HepG2 (cell line): Measurements from ENCODE around the gene SYT11. TPM values are rescaled to one million over a fixed set of nuclear protein-coding genes. Genes with fewer than 3 reads are reported as not detected.

Experiments
- ARNT ChIP-seq: fragments of 450-650 bp; IDR thresholded peaks from 2 replicates; pipeline ENCODE4 v1.6.1; 2017
- ELF3 ChIP-seq: IDR thresholded peaks from 2 replicates; pipeline ENCODE4 v1.6.1; 2016; ENCODE audit warnings: missing genetic modification reagents, missing compliant biosample characterization
- ETS1 ChIP-seq: sonication (generic); formaldehyde crosslinking; IDR thresholded peaks from 2 replicates; pipeline ENCODE4 v1.4.0; 2020; ENCODE audit warnings: missing genetic modification reagents
- FOXK2 ChIP-seq: fragments of 450-650 bp; IDR thresholded peaks from 2 replicates; pipeline ENCODE4 v1.6.1; 2016
- HNRNPUL1 ChIP-seq: fragments of 200-400 bp; formaldehyde crosslinking; IDR thresholded peaks from 2 replicates; pipeline ENCODE4 v1.6.1; 2017; ENCODE audit warnings: low read depth, mild to moderate bottlenecking, low read length, moderate library complexity
- KDM4B ChIP-seq: sonication (generic); formaldehyde crosslinking; IDR thresholded peaks from 2 replicates; pipeline ENCODE4 v1.4.0; 2020; ENCODE audit warnings: missing genetic modification reagents
- MZF1 ChIP-seq: sonication (generic); formaldehyde crosslinking; IDR thresholded peaks from 2 replicates; pipeline ENCODE4 v1.8.1; 2023; ENCODE audit warnings: mild to moderate bottlenecking, missing genetic modification reagents, borderline replicate concordance
- NFRKB ChIP-seq: fragments of 450-650 bp; IDR thresholded peaks from 2 replicates; pipeline ENCODE4 v1.6.1; 2017
- POLR2AphosphoS5 ChIP-seq: IDR thresholded peaks from 2 replicates; pipeline ENCODE4 v1.6.1; 2012; ENCODE audit warnings: low read depth, low read length
- PPARG ChIP-seq: conservative IDR thresholded peaks from 2 replicates; pipeline ENCODE4 v1.6.1; 2016; ENCODE audit warnings: missing biosample characterization, missing genetic modification reagents
- SNAI1 ChIP-seq: sonication (generic); formaldehyde crosslinking; IDR thresholded peaks from 2 replicates; pipeline ENCODE4 v1.5.0; 2020; ENCODE audit warnings: mild to moderate bottlenecking, missing genetic modification reagents, borderline replicate concordance
- TOE1 ChIP-seq: sonication (generic); formaldehyde crosslinking; IDR thresholded peaks from 2 replicates; pipeline ENCODE4 v1.4.0; 2020; ENCODE audit warnings: mild to moderate bottlenecking, missing genetic modification reagents
- XBP1 ChIP-seq: sonication (generic); formaldehyde crosslinking; IDR thresholded peaks from 2 replicates; pipeline ENCODE4 v1.5.0; 2020; ENCODE audit warnings: missing genetic modification reagents
- ZBTB14 ChIP-seq: sonication (generic); formaldehyde crosslinking; IDR thresholded peaks from 2 replicates; pipeline ENCODE4 v1.4.0; 2020; ENCODE audit warnings: missing genetic modification reagents
- ZBTB44 ChIP-seq: sonication (generic); formaldehyde crosslinking; IDR thresholded peaks from 2 replicates; pipeline ENCODE4 v1.4.0; 2020; ENCODE audit warnings: missing genetic modification reagents
- ZNF17 ChIP-seq: sonication (generic); formaldehyde crosslinking; IDR thresholded peaks from 2 replicates; pipeline ENCODE4 v1.5.0; 2020; ENCODE audit warnings: mild to moderate bottlenecking, missing genetic modification reagents
- ZNF225 ChIP-seq: sonication (generic); formaldehyde crosslinking; IDR thresholded peaks from 2 replicates; pipeline ENCODE4 v1.4.0; 2020; ENCODE audit warnings: mild to moderate bottlenecking, missing genetic modification reagents
- ZNF274 ChIP-seq: sonication (generic); formaldehyde crosslinking; IDR thresholded peaks from 2 replicates; pipeline ENCODE4 v1.5.1; 2020; ENCODE audit warnings: mild to moderate bottlenecking, missing genetic modification reagents
- ZNF564 ChIP-seq: sonication (generic); formaldehyde crosslinking; IDR thresholded peaks from 2 replicates; pipeline ENCODE4 v1.8.1; 2023; ENCODE audit warnings: mild to moderate bottlenecking, missing genetic modification reagents
- ZNF703 ChIP-seq: sonication (generic); formaldehyde crosslinking; IDR thresholded peaks from 2 replicates; pipeline ENCODE4 v1.5.1; 2020; ENCODE audit warnings: missing genetic modification reagents, mild to moderate bottlenecking, moderate library complexity, borderline replicate concordance
- ZNF720 ChIP-seq: sonication (generic); formaldehyde crosslinking; IDR thresholded peaks from 2 replicates; pipeline ENCODE4 v1.4.0; 2020; ENCODE audit warnings: missing genetic modification reagents
- ZNF800 ChIP-seq: sonication (generic); formaldehyde crosslinking; IDR thresholded peaks from 2 replicates; pipeline ENCODE4 v1.4.0; 2020; ENCODE audit warnings: missing genetic modification reagents
- ZSCAN5A ChIP-seq: sonication (generic); formaldehyde crosslinking; IDR thresholded peaks from 2 replicates; pipeline ENCODE4 v1.8.0; 2022; ENCODE audit warnings: mild to moderate bottlenecking, missing genetic modification reagents, borderline replicate concordance
- polyA plus RNA-seq, 8 experiments: library from polyadenylated mRNA; depleted of rRNA in 3 of 8; stranded (reverse) in 7 of 8; unstranded in 1 of 8; fragments of >200 nt; fragmentation: Illumina TruSeq in 4 of 8; extraction: Trizol in 4 of 8; gene quantifications; 2 replicates each; pipeline versions ENCODE4 v1.2.1 to v1.2.3, GENCODE V29; 2011 to 2016; ENCODE audit warnings: low read depth in 4 of 8, missing spikeins in 1 of 8, mixed read lengths in 1 of 8; ENCODE audit not compliant: insufficient read depth in 1 of 8
- total RNA-seq, 5 experiments: library from RNA; depleted of rRNA; stranded (reverse); fragments of >200 nt; fragmentation: Illumina TruSeq; extraction: Trizol; gene quantifications; 2 replicates each; pipeline ENCODE4 v1.2.3, GENCODE V29; 2016; ENCODE audit warnings: low read depth in 1 of 5

SYT11 gene
- total and polyA plus RNA-seq, 2 of the 13 experiments (the other 11 are each of a cell fraction or from before 2014, with no cell fraction given) = 0.22 to 0.59 TPM

GRCh38 chr1:155859234-155859829, at the start of gene SYT11 (continued):
- TF ChIP-seq ZNF703 (no peak), ELF3 (peak; percentile 65), ZBTB14 (CRISPR knock-in tag) (no peak), ZBTB44 (CRISPR knock-in tag) (no peak), NFRKB (no peak), XBP1 (CRISPR knock-in tag) (no peak), ZNF564 (CRISPR knock-in tag) (no peak), ZNF274 (CRISPR knock-in tag) (no peak), MZF1 (CRISPR knock-in tag) (no peak), ZNF225 (no peak), SNAI1 (CRISPR knock-in tag) (no peak), POLR2AphosphoS5 (peak; percentile 49), KDM4B (CRISPR knock-in tag) (no peak), ZNF17 (no peak), ARNT (no peak), TOE1 (CRISPR knock-in tag) (peak; percentile 49; the same call in 1 of the 2 replicates), ZSCAN5A (CRISPR knock-in tag) (no peak), ETS1 (CRISPR knock-in tag) (no peak), PPARG (CRISPR knock-in tag) (0 out of 2 replicates have a peak, but pooled peaks have one; percentile 16), ZNF800 (no peak), ZNF720 (CRISPR knock-in tag) (no peak), FOXK2 (no peak), HNRNPUL1 (no peak)
